UCSD-AML1 (cell line): ENCODE results near the gene LATS2.

Experiments used
- DNase-seq: peaks from one replicate; lab custom pipeline; 2025; ENCODE audit not compliant: unreplicated experiment; lab: John Stamatoyannopoulos, UW

Gene LATS2

GRCh38 chr13:21048901-21049698, 12.3 kb downstream of the LATS2 start:
- DNase-seq: no peak

GRCh38 chr13:21047591-21048282, 13.6 kb downstream of the LATS2 start:
- no peak for DNase-seq

GRCh38 chr13:21047087-21047486, 14.3 kb downstream of the LATS2 start:
- DNase-seq: no peak

- DNase-seq: no peak
These were observed 15.2 kb downstream of the LATS2 start for GRCh38 chr13:21046203-21046602.

GRCh38 chr13:21045100-21045499, 16.3 kb downstream of the LATS2 start:
- DNase-seq: no peak

- no peak for DNase-seq
These were observed 17.5 kb downstream of the LATS2 start for GRCh38 chr13:21043898-21044297.

- DNase-seq: no peak
These were observed 21.1 kb downstream of the LATS2 start for GRCh38 chr13:21040120-21040826.

GRCh38 chr13:21039097-21039800, 22.1 kb downstream of the LATS2 start:
- no peak for DNase-seq

- no peak for DNase-seq
These were observed 23.7 kb downstream of the LATS2 start for GRCh38 chr13:21037656-21038055.

GRCh38 chr13:21035498-21035897, 25.9 kb downstream of the LATS2 start:
- DNase-seq: no peak

GRCh38 chr13:21034603-21035191, 26.7 kb downstream of the LATS2 start:
- peak; percentile 55 for DNase-seq

- no peak for DNase-seq
These were observed 27.4 kb downstream of the LATS2 start for GRCh38 chr13:21033856-21034602.

- no peak for DNase-seq
These were observed 28.1 kb downstream of the LATS2 start for GRCh38 chr13:21033212-21033840.

- no peak for DNase-seq
These were observed 28.7 kb downstream of the LATS2 start for GRCh38 chr13:21032656-21033055.

- no peak for DNase-seq
These were observed 29.7 kb downstream of the LATS2 start for GRCh38 chr13:21031594-21032275.

- no peak for DNase-seq
These were observed 35.8 kb downstream of the LATS2 start for GRCh38 chr13:21025539-21025938.

GRCh38 chr13:21022056-21022979, 39.1 kb downstream of the LATS2 start:
- no peak for DNase-seq

- no peak for DNase-seq
These were observed 40.8 kb downstream of the LATS2 start for GRCh38 chr13:21020581-21020980.
